ENCODE data around the gene NAA80.

- TF ChIP-seq CTCF (IDR thresholded peaks at IDR 0.05 in 4 of 5, conservative IDR thresholded peaks at IDR 0.05 in 1 of 5), result no peak
- TF ChIP-seq POLR2A (IDR thresholded peaks at IDR 0.05), result no peak
Measured at GRCh38 chr3:50299929-50300680, 900 bp upstream of the NAA80 start.
